ENCODE data around the gene GRPEL1. TPM values are rescaled to one million over a fixed set of nuclear protein-coding genes. Genes with fewer than 3 reads are reported as not detected.

Gene GRPEL1
- total RNA-seq, 2 donors from 2014 or later: 18.5 to 25.5 TPM

DNA sequence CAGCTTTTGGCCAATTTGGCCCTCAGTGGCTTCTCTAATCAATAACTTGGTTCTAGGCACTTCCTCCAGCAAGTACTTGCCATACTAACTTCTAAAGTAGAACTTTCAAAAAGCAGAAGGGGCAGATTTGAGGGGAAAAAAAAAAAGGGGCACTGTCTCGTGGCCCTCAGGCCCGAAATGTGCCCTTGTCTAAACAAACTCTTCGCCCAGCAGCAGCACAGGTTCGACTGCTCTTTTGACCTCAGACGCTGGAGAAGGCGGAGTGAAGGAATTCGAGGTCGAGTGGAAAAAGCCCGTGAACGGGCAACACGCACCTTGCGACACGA is 775 bp downstream of the GRPEL1 start:
- H3K27ac ChIP-seq (ENCODE audit: low read depth, low read length): no peak overlapping the region

DNA sequence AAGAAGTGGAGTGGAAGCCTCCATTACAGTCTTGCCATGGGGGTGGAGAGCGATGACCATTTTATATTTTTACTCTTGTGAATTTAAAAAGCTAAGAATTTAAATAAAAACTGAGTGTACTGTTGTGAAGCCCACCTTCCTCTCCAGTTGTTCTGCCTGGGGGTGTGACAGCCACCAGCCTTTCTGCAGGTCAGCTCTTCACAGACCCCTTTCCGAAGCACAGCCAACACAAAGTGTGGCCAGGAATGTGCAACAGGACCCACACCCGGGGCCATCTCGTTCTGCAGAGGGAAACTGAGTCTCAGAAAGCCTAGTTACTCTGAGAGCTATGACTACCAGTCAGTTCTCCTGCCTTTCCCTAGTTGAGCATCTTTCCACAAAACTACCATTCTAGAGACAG is 1.4 kb downstream of the GRPEL1 start:
- TF ChIP-seq, protein P1, sequence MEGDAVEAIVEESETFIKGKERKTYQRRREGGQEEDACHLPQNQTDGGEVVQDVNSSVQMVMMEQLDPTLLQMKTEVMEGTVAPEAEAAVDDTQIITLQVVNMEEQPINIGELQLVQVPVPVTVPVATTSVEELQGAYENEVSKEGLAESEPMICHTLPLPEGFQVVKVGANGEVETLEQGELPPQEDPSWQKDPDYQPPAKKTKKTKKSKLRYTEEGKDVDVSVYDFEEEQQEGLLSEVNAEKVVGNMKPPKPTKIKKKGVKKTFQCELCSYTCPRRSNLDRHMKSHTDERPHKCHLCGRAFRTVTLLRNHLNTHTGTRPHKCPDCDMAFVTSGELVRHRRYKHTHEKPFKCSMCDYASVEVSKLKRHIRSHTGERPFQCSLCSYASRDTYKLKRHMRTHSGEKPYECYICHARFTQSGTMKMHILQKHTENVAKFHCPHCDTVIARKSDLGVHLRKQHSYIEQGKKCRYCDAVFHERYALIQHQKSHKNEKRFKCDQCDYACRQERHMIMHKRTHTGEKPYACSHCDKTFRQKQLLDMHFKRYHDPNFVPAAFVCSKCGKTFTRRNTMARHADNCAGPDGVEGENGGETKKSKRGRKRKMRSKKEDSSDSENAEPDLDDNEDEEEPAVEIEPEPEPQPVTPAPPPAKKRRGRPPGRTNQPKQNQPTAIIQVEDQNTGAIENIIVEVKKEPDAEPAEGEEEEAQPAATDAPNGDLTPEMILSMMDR (conservative IDR thresholded peaks at IDR 0.05): no peak
- Mint-ChIP-seq H3K4me1 (peaks cover 8% of the 10 kb centered on the region), H3K36me3 (ENCODE audit: low read depth) (peaks cover 31% of the 10 kb centered on the region), H3K27me3 (ENCODE audit: insufficient read depth) (peaks cover 18% of the 10 kb centered on the region), H3K4me3 (peak overlapping the region; percentile 71), H3K9me3 (no peaks in the 10 kb centered on the region), H3K27ac (no peak overlapping the region)
- 88 to 94% methylated on average over 3 to 4 of the region's 4 CpGs for WGBS, 2 experiments (ENCODE audit: insufficient coverage in 1 of 2, insufficient read length in 1 of 2)
- peak overlapping the region; percentile 91 for H3K4me3 ChIP-seq (ENCODE audit: low read length)
- DNase-seq: no peak
- H3K9me3 ChIP-seq (ENCODE audit: control insufficient read depth, low read length): no peaks in the 10 kb centered on the region
- H3K4me1 ChIP-seq (ENCODE audit: control insufficient read depth, insufficient read depth, low read length): no peaks in the 10 kb centered on the region
- H3K27ac ChIP-seq (ENCODE audit: low read depth, low read length): no peak overlapping the region
- H3K27me3 ChIP-seq (ENCODE audit: control insufficient read depth, insufficient read depth, low read length, poor library complexity, severe bottlenecking): peaks cover 15% of the 10 kb centered on the region
- H3K9ac ChIP-seq (ENCODE audit: extremely low read depth, low read length, poor library complexity, severe bottlenecking): no peak overlapping the region
- H3K36me3 ChIP-seq (ENCODE audit: control insufficient read depth, insufficient read depth, low read length): peaks cover 34% of the 10 kb centered on the region

More for the DNA sequence above, 775 bp downstream of the GRPEL1 start:
- Mint-ChIP-seq H3K27me3 (ENCODE audit: insufficient read depth) (peaks cover 22% of the 10 kb centered on the region), H3K27ac (peak overlapping the region; percentile 58), H3K9me3 (no peaks in the 10 kb centered on the region), H3K4me3 (peak overlapping the region; percentile 71), H3K4me1 (peaks cover 8% of the 10 kb centered on the region), H3K36me3 (ENCODE audit: low read depth) (peaks cover 26% of the 10 kb centered on the region)
- H3K27me3 ChIP-seq (ENCODE audit: control insufficient read depth, insufficient read depth, low read length, poor library complexity, severe bottlenecking): peaks cover 21% of the 10 kb centered on the region
- peak overlapping the region; percentile 91 for H3K4me3 ChIP-seq (ENCODE audit: low read length)
- 5 to 8% methylated on average over 9 to 13 of the region's 13 CpGs for WGBS, 2 experiments (ENCODE audit: insufficient coverage in 1 of 2, insufficient read length in 1 of 2)
- H3K4me1 ChIP-seq (ENCODE audit: control insufficient read depth, insufficient read depth, low read length): no peaks in the 10 kb centered on the region
- TF ChIP-seq, protein P1 (conservative IDR thresholded peaks at IDR 0.05): no peak
- peaks cover 28% of the 10 kb centered on the region for H3K36me3 ChIP-seq (ENCODE audit: control insufficient read depth, insufficient read depth, low read length)
- DNase-seq: no peak
- peak overlapping the region; percentile 55 for H3K9ac ChIP-seq (ENCODE audit: extremely low read depth, low read length, poor library complexity, severe bottlenecking)
- no peaks in the 10 kb centered on the region for H3K9me3 ChIP-seq (ENCODE audit: control insufficient read depth, low read length)

DNA sequence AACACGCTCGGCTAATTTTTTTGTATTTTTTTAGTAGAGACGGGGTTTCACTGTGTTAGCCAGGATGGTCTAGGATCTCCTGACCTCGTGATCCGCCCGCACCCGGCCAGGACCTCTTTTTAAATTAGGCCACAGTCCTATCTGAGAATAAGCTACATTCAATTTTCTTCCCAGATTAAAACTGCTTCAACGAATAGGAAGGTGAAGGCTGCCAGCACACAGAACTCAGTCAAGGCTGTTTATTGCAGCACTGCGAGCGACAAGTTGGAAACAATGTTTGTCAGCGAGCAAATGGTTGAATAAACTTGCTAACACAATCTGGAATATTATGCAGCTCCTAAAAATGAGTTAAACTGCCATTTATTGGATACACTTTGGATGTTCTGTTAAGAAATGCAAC is 1.9 kb downstream of the GRPEL1 start:
- no peak overlapping the region for H3K9ac ChIP-seq (ENCODE audit: extremely low read depth, low read length, poor library complexity, severe bottlenecking)
- peaks cover 10% of the 10 kb centered on the region for H3K27me3 ChIP-seq (ENCODE audit: control insufficient read depth, insufficient read depth, low read length, poor library complexity, severe bottlenecking)
- no peak for DNase-seq
- Mint-ChIP-seq H3K4me3 (no peak overlapping the region), H3K36me3 (ENCODE audit: low read depth) (peaks cover 34% of the 10 kb centered on the region), H3K9me3 (no peaks in the 10 kb centered on the region), H3K27ac (no peak overlapping the region), H3K27me3 (ENCODE audit: insufficient read depth) (peaks cover 14% of the 10 kb centered on the region), H3K4me1 (peaks cover 8% of the 10 kb centered on the region)
- TF ChIP-seq, protein P1 (conservative IDR thresholded peaks at IDR 0.05): no peak
- H3K27ac ChIP-seq (ENCODE audit: low read depth, low read length): no peak overlapping the region
- no peak overlapping the region for H3K4me3 ChIP-seq (ENCODE audit: low read length)
- peaks cover 39% of the 10 kb centered on the region for H3K36me3 ChIP-seq (ENCODE audit: control insufficient read depth, insufficient read depth, low read length)
- H3K9me3 ChIP-seq (ENCODE audit: control insufficient read depth, low read length): no peaks in the 10 kb centered on the region
- 96 to 98% methylated on average over 9 to 11 of the region's 11 CpGs for WGBS, 2 experiments (ENCODE audit: insufficient coverage in 1 of 2, insufficient read length in 1 of 2)
- no peaks in the 10 kb centered on the region for H3K4me1 ChIP-seq (ENCODE audit: control insufficient read depth, insufficient read depth, low read length)

Data from endodermal cell (in vitro differentiated cells).